HG03442 (cell line): Measurements from ENCODE around the gene C10orf143.
"Not testable (repeated sequence)": the region's sequence is repeated elsewhere in the genome, so short reads cannot be mapped to it uniquely, and the experiment has no call there.

Source experiments
- ATAC-seq: cut with Tn5 transposase; IDR thresholded peaks from one replicate; pipeline ENCODE4 v1.9.1; 2021; ENCODE audit warnings: mild to moderate bottlenecking, moderate library complexity; ENCODE audit not compliant: unreplicated experiment

C10orf143 gene

DNA sequence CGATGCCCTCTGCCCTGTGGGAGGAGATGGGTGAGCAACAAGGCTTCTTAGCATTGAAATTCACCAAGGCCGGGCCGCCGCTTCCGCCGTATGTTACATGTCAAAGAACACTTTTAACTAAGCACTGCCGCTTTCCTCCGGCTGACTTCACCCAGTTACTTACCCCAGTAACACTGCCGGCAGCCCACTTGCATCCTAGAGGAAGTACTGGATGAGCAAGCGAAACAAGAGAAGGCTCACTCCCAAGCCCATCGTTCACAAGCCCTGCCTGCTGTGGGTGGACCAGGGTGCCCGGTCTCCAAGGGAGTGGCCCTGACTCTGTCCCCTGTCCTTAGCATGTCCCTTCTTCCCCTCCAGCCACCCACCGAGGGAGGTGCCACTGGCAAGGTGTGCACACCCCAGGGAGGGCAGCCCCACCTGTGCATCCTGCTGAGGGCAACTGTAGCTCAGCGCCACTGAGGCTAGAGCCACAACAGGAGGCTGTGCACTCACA lies 73.4 kb downstream of the C10orf143 start:
- no peak for ATAC-seq

DNA sequence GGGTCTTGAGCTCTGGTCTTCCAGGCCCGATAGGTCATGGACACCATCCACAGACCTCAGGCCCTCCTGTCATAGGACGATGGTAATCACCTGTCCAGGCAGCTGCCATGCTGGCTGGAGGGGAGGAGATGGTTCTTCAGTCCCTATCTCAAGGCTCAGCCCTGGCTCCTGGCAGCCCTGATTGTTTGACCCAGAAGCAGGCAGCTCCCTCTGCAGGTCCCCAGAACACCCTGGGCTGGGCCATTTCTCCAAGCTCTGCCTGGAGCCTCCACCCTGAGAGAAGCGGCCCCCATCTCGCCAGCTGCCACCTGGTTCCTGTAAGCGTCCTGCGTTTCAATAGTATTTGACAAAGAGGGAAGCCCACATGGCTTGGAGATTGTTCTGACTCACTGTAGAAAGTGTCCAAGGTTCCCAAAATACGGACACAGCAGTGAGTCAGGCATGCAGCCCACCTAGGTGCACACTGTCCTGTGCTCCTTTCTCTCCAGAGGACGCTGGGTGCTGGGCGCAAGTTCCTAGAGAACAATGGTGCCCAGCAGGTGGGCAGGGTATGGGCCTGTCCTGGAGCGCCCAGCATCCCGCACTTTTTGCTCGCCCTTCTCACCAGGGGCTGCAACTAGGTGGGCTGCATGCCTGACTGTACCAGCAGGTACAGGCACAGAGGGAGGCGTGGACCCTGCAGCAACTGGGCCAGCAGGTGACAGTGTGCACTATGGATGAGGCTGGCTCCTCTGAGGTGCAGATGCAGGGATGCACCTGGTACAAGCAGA lies 74.1 kb downstream of the C10orf143 start:
- no peak for ATAC-seq

- ATAC-seq, result no peak
Measured at GRCh38 chr10:130029209-130029608, 81.4 kb downstream of the C10orf143 start.

DNA sequence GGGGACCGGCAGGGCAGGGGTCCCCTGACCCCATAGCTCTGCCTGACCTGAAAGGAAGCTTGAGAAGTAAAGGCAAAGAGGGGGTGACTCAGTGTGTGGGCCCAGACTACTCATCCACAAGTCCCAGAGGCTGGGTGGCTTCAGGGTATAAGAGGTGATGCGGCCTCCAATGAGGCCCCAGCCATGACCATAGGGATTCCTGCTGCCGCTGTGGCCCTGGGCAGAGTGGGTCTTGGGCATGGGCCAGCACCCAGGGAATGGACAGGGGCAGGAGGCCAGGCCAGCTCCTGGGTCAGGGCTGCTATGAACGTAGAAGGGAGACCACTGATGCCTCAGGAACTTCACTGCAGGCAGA lies 82.2 kb downstream of the C10orf143 start:
- ATAC-seq, result no peak

GRCh38 chr10:130027716-130028464 lies 82.7 kb downstream of the C10orf143 start:
- no peak for ATAC-seq

DNA sequence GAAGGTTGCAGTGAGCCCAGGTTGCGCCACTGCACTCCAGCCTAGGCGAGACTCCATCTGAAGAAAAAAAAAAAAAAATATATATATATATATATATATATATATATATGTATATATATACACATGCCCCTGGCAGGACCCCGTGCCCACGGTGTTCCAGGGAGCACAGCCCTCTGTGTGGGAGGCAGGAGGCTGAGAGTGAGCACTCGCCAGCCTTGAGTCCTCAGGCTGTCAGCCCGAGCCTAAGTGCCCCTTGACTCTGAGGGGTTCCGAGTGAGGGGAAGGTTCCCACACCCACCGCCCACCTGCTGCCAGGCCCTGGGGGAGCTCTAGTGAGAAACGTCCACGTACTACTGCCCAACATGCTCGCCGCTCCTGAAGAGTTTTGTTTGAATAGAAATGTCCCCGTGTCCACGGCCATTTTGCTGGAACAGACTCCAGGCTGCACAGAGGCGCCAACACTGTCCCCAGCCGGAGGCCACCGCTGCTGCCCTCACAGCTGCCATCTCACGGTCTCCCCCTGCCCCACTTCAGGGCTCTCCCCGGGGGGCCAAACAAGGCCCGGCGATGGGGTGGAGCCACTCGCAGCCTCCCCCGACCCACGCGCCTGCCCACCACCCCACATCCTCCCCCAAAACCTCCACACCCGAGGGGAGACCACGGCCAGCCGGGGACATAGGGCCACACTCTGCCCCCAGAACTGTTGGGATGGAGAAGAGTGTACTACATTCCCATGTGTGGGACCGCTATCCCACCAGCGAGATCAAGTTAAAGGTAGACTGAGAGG lies 83.8 kb downstream of the C10orf143 start:
- no peak for ATAC-seq

DNA sequence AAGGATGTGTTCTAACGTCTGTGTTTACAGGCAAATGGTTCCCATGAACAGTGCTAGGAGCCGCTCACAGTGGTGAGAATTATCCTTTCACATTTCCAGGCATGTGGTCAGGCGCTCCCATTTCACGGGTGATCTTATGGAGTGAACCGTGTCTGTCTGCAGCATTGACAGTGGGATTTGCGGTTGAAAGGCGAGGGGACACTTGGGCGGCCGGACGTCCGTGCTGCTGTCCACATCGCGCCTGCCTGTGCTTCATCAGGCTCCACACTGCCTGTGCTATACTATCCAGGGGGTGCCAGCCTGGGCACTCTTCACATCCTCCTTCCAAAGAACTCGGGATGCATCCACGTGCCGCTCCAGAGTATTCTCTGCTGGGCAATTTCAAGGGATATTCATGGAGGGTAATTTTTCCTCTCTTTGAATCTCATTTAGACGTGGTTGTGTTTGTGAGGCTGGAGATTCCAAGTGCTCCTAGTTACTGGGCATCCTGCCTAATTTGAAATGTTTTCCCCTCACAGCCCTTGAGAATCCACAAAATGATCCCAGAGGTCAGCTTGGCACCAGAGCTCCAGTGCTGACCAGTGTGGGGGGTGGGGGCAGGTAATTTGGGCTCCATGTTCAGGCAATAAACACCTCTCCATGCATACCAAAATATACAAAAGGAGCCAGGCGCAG lies 84.7 kb downstream of the C10orf143 start:
- no peak for ATAC-seq

DNA sequence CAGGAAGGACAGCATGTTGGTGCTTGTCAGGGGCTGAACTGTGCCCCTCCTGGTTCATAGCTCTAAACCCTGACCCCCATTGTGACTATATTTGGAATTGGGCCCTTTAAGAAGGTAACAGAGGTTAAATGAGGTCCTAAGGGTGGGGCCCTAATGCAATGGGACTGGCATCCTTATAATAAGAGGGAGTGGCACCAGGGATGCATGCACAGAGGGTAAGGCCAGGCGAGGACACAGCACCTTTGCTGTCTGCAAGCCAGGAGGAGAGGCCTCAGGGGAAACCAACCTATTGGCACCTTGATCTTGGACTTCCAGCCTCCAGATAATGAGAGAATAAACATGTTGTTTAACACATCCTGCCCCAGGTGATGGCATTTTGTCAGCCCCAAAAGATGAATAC lies 85.3 kb downstream of the C10orf143 start:
- ATAC-seq, result no peak

GRCh38 chr10:130024779-130025325 lies 85.8 kb downstream of the C10orf143 start:
- ATAC-seq, result no peak

DNA sequence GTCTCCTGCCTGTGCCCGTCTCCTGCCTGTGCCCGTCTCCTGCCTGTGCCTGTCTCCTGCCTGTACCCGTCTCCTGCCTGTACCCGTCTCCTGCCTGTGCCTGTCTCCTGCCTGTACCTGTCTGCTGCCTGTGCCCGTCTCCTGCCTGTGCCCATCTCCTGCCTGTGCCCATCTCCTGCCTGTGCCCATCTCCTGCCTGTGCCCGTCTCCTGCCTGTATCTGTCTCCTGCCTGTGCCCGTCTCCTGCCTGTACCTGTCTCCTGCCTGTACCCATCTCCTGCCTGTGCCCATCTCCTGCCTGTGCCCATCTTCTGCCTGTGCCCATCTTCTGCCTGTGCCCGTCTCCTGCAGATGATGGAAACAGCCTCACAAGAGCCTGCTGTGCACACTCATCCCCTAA lies 86.3 kb downstream of the C10orf143 start:
- ATAC-seq, result not testable (repeated sequence)

DNA sequence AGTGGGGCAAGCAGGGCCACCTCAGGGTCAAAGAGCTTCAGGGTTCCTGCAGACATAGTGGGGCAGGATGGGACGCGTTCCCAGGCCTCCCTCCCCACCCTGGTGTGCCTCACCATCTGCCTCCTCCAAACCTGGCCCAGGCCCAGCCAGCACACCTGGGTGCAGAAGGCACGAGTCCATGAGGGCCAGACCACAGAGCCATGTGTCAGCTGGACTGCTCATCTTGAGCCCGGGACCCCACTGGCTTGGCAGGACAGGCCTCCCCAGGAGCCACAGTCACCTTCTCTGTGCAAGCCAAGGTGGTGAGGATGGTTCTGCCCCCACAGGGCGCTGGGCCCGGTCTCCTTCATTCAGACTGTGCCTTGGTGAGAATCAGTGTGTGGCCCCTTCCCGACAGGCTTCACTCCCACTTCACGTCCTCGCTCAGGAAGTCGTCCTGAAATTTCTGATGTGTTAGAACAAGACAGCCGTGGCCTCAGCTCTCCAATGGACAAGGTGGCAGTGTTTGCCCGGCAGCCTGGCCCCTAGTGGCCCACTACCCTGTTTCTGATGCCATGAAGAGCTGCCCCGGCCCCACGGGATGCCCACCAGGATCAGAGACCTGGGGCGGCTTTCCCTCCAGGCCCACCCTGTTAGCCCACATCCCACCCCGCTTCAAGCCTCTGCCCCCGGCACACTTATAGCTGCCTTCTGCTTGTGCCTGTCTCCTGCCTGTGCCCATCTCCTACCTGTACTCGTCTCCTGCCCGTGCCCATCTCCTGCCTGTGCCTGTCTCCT lies 87.0 kb downstream of the C10orf143 start:
- ATAC-seq, result no peak

GRCh38 chr10:130022511-130023299 lies 87.9 kb downstream of the C10orf143 start:
- ATAC-seq, result no peak

GRCh38 chr10:130022086-130022485 lies 88.5 kb downstream of the C10orf143 start:
- no peak for ATAC-seq

DNA sequence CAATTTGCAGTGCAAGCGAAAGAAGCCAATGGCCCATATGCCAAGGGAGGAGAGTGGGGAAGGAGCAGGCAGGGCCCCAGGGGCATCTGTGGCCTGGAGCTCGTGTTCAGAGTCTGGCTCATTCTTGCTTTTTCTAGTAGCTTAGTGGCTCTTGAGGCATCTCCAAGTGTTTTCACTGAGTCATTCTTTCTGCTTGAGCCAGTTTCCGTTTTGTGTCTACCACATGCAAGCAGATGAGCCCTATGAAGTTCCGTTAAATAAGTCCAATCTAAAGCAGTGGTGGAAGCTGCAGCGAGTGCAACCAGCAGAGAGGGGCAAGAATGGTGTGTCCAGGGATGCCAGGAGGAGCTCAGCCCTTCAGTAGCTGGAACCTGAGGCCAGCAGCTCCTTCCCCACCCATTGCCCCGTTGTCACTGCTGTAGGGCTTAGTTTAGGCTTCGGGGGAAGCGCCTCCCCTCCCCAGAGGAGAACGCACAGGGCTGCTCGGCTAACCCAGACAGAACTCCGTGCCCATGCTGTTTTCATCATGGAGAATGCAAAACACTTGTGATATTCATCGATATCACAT lies 89.2 kb downstream of the C10orf143 start:
- no peak for ATAC-seq

- ATAC-seq, result no peak
Measured at GRCh38 chr10:130020651-130021382, 89.8 kb downstream of the C10orf143 start.

DNA sequence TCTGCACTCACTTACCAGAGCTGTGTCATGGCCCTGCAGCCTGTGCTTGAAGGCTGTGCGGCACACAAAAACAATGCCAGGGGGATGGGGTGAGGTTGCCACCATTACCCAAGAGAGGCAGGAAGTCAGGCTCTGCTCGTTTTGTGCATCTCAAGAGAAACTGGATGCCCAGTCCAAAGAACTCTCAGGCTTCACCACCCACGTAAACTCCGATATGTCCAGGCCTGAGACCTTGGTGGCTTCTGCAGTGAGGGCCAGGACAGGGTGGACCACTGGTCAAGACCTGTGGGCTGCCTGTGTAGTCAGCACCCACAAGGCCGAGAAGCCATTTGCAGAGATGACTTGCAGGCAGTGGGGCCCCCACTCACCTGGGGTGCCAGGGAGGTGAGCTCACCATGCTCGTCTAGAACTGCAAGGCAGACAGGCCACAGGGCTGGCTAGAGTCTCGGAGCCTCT lies 91.9 kb downstream of the C10orf143 start:
- ATAC-seq, result no peak

GRCh38 chr10:130018265-130018664 lies 92.4 kb downstream of the C10orf143 start:
- no peak for ATAC-seq

GRCh38 chr10:130017631-130018022 lies 93.0 kb downstream of the C10orf143 start:
- ATAC-seq, result no peak
